GM18951 (cell line): ENCODE data around the gene PAQR6.
"Not testable (repeated sequence)": the region's sequence is repeated elsewhere in the genome, so short reads cannot be mapped to it uniquely, and the experiment has no call there.

Experiments used
- POLR2A ChIP-seq: IDR thresholded peaks from 4 replicates; pipeline ENCODE4 v1.6.1; 2011; ENCODE audit warnings: mild to moderate bottlenecking; ENCODE audit not compliant: insufficient read length, insufficient read depth; ENCODE audit errors: extremely low read depth
- in situ Hi-C: fragments of 300-500 bp; cut with MboI; formaldehyde crosslinking; loops from one replicate; pipeline ENCODE4 v1.12.0; 2022; ENCODE audit warnings: low sequenced_read_pairs, mixed read lengths, inconsistent platforms; ENCODE audit not compliant: unreplicated experiment

Gene PAQR6

GRCh38 chr1:156236164-156236563, 11.7 kb downstream of the PAQR6 start:
- in situ Hi-C loops = no loop called here
- TF ChIP-seq POLR2A = no peak

GRCh38 chr1:156233426-156234127, 14.3 kb downstream of the PAQR6 start:
- TF ChIP-seq POLR2A = no peak
- in situ Hi-C loops = no loop called here

- no peak for TF ChIP-seq POLR2A
These were observed 15.5 kb downstream of the PAQR6 start for GRCh38 chr1:156232201-156232894.

GRCh38 chr1:156230473-156230837, 17.4 kb downstream of the PAQR6 start:
- no peak for TF ChIP-seq POLR2A
- in situ Hi-C loops = no loop called here

More at GRCh38 chr1:156232201-156232894, 15.5 kb downstream of the PAQR6 start:
- in situ Hi-C loops = no loop called here

GRCh38 chr1:156229809-156230472, 17.9 kb downstream of the PAQR6 start:
- in situ Hi-C loops = no loop called here
- TF ChIP-seq POLR2A = no peak

- in situ Hi-C loops = no loop called here
- no peak for TF ChIP-seq POLR2A
These were observed 19.4 kb downstream of the PAQR6 start for GRCh38 chr1:156228501-156228900.

GRCh38 chr1:156226782-156227181, 21.1 kb downstream of the PAQR6 start:
- in situ Hi-C loops = no loop called here
- no peak for TF ChIP-seq POLR2A

GRCh38 chr1:156226116-156226538, 21.7 kb downstream of the PAQR6 start:
- in situ Hi-C loops = no loop called here
- TF ChIP-seq POLR2A = peak; percentile 38

- TF ChIP-seq POLR2A = no peak
- in situ Hi-C loops = no loop called here
These were observed 22.2 kb downstream of the PAQR6 start for GRCh38 chr1:156225677-156226014.

- TF ChIP-seq POLR2A = no peak
- in situ Hi-C loops = no loop called here
These were observed 25.7 kb downstream of the PAQR6 start for GRCh38 chr1:156221986-156222692.

- in situ Hi-C loops = no loop called here
- no peak for TF ChIP-seq POLR2A
These were observed 27.6 kb downstream of the PAQR6 start for GRCh38 chr1:156220226-156220625.

- TF ChIP-seq POLR2A = no peak
- in situ Hi-C loops = no loop called here
These were observed 30.0 kb downstream of the PAQR6 start for GRCh38 chr1:156217871-156218270.

GRCh38 chr1:156216361-156217086, 31.3 kb downstream of the PAQR6 start:
- in situ Hi-C loops = not testable (repeated sequence)
